Vagina (tissue), 2 donors: Measurements from ENCODE around the gene CTPS2. TPM values are rescaled to one million over a fixed set of nuclear protein-coding genes. Genes with fewer than 3 reads are reported as not detected.
"Not testable (repeated sequence)": the region's sequence is repeated elsewhere in the genome, so short reads cannot be mapped to it uniquely, and the experiment has no call there.

Experiments
- DNase-seq, 2 donors: peaks; one replicate each; pipeline ENCODE4 v3.0.0-alpha.2; 2017; ENCODE audit errors: extremely low spot score in 2 of 2
- H3K27ac ChIP-seq: fragments of 200-600 bp; sonication (generic); one replicate; pipeline ENCODE4 v1.5.1; 2019
- H3K27me3 ChIP-seq: fragments of 200-600 bp; sonication (generic); one replicate; pipeline ENCODE4 v1.5.1; 2019
- H3K36me3 ChIP-seq, 2 donors: fragments of 200-600 bp; sonication (generic); one replicate each; pipeline ENCODE4 v1.5.1; 2017 to 2019
- H3K4me1 ChIP-seq: fragments of 200-600 bp; sonication (generic); one replicate; pipeline ENCODE4 v1.5.1; 2019
- H3K4me3 ChIP-seq, 2 donors: fragments of 200-600 bp; sonication (generic); 1 replicate in 1 of 2; 2 replicates in 1 of 2; pipeline ENCODE4 v1.5.1; 2016 to 2019
- H3K9me3 ChIP-seq: fragments of 200-600 bp; sonication (generic); one replicate; pipeline ENCODE4 v1.5.1; 2019
- POLR2A ChIP-seq, 2 donors: fragments of 450-650 bp; IDR thresholded peaks; one replicate each; pipeline ENCODE4 v1.6.1; 2017; ENCODE audit warnings: antibody characterized with exemption in 2 of 2, mild to moderate bottlenecking in 2 of 2, moderate library complexity in 2 of 2
- POLR2AphosphoS5 ChIP-seq, 2 donors: sonication (generic); formaldehyde crosslinking; IDR thresholded peaks; one replicate each; pipeline ENCODE4 v1.9.0; 2017; ENCODE audit warnings: antibody characterized with exemption in 2 of 2, mild to moderate bottlenecking in 2 of 2, low read depth in 1 of 2; ENCODE audit not compliant: insufficient read depth in 1 of 2
- intact Hi-C: fragments of 100-400 bp; cut with DNase I; formaldehyde crosslinking; loops from one replicate; pipeline ENCODE4 v1.15.1; 2023
- total RNA-seq: library from RNA; depleted of rRNA; stranded (reverse); fragments of >200 nt; gene quantifications from one replicate; pipeline ENCODE4 v1.2.3, GENCODE V29; 2016
- TF ChIP-seq, protein P1 (sequence below), 3 experiments: fragments of 450-650 bp in 2 of 3; fragments of 200-600 bp in 1 of 3; sonication (generic) in 1 of 3; IDR thresholded peaks; one replicate each; pipeline ENCODE4 v1.5.1; 2017 to 2019; ENCODE audit warnings: antibody characterized with exemption in 3 of 3, mild to moderate bottlenecking in 2 of 3, moderate library complexity in 2 of 3

Gene CTPS2, protein sequence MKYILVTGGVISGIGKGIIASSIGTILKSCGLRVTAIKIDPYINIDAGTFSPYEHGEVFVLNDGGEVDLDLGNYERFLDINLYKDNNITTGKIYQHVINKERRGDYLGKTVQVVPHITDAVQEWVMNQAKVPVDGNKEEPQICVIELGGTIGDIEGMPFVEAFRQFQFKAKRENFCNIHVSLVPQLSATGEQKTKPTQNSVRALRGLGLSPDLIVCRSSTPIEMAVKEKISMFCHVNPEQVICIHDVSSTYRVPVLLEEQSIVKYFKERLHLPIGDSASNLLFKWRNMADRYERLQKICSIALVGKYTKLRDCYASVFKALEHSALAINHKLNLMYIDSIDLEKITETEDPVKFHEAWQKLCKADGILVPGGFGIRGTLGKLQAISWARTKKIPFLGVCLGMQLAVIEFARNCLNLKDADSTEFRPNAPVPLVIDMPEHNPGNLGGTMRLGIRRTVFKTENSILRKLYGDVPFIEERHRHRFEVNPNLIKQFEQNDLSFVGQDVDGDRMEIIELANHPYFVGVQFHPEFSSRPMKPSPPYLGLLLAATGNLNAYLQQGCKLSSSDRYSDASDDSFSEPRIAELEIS
- total RNA-seq = 20.4 TPM

- no peak for DNase-seq
- H3K27me3 ChIP-seq = no peaks in the 10 kb centered on the region
- peak in 1 of 2 donors; percentile 33 for TF ChIP-seq POLR2A (IDR thresholded peaks at IDR 0.05)
- TF ChIP-seq, protein P1, sequence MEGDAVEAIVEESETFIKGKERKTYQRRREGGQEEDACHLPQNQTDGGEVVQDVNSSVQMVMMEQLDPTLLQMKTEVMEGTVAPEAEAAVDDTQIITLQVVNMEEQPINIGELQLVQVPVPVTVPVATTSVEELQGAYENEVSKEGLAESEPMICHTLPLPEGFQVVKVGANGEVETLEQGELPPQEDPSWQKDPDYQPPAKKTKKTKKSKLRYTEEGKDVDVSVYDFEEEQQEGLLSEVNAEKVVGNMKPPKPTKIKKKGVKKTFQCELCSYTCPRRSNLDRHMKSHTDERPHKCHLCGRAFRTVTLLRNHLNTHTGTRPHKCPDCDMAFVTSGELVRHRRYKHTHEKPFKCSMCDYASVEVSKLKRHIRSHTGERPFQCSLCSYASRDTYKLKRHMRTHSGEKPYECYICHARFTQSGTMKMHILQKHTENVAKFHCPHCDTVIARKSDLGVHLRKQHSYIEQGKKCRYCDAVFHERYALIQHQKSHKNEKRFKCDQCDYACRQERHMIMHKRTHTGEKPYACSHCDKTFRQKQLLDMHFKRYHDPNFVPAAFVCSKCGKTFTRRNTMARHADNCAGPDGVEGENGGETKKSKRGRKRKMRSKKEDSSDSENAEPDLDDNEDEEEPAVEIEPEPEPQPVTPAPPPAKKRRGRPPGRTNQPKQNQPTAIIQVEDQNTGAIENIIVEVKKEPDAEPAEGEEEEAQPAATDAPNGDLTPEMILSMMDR (IDR thresholded peaks at IDR 0.05) = no peak
- peak in 1 of 2 donors; percentile 68 for TF ChIP-seq POLR2AphosphoS5 (IDR thresholded peaks at IDR 0.05; ENCODE audit: insufficient read depth in 1 of 2, low read depth in 1 of 2)
- intact Hi-C loops = loop anchor here (10.0 kb wide), 1 partner anchor 162 kb away; the partner anchor contains the start of gene RBBP7
- H3K27ac ChIP-seq = peak within 1 kb of the TSS; percentile 89
- H3K4me3 ChIP-seq = peak within 1 kb of the TSS; percentile 49 to 67
- H3K36me3 ChIP-seq = no peaks in the 10 kb centered on the region
- H3K4me1 ChIP-seq = peaks cover 13% of the 10 kb centered on the region
- H3K9me3 ChIP-seq = no peaks in the 10 kb centered on the region
These were observed at the start of gene CTPS2 for GRCh38 chrX:16712548-16713155. CTPS2 (minus strand) TSS chrX:16712669; CDS start chrX:16702902, 9,767 bp downstream.

GRCh38 chrX:16761500-16761899 lies 49.0 kb upstream of the CTPS2 start:
- DNase-seq, H3K27ac ChIP-seq, H3K9me3 ChIP-seq, intact Hi-C loops, H3K4me3 ChIP-seq, H3K27me3 ChIP-seq, H3K4me1 ChIP-seq: not testable (repeated sequence)
- H3K36me3 ChIP-seq = peaks cover 0 to 21% of the 10 kb centered on the region in 2 donors

DNA sequence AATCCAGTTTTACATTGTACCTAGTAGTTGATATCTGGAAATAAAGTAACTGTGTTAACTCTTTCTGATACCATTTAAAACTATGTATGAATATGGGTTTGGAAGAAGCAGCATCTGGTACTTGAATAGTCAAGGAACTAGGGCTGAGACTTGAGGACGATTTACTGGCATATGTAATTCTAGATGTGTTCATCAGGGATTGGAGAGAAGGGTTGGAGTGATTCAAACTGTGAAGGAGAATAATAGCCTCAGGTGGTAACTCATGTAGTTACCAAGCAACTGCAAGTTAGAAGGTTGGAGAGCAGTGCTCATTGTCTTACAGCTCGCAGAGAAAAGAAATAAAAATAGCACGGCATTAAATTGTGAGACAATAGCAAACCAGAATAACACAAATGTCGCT lies 44.3 kb upstream of the CTPS2 start:
- TF ChIP-seq, protein P1 (IDR thresholded peaks at IDR 0.05) = no peak
- no peak for TF ChIP-seq POLR2A (IDR thresholded peaks at IDR 0.05)
- no peak for TF ChIP-seq POLR2AphosphoS5 (IDR thresholded peaks at IDR 0.05; ENCODE audit: insufficient read depth in 1 of 2, low read depth in 1 of 2)
- Histone ChIP-seq H3K4me1 (no peaks in the 10 kb centered on the region), H3K4me3 (no peak overlapping the region), H3K36me3 (peaks cover 0 to 37% of the 10 kb centered on the region in 2 donors), H3K27ac (no peak overlapping the region), H3K27me3 (no peaks in the 10 kb centered on the region), H3K9me3 (no peaks in the 10 kb centered on the region)
- no peak for DNase-seq
- intact Hi-C loops = no loop called here

- DNase-seq = no peak
- Histone ChIP-seq H3K4me3 (no peak overlapping the region), H3K27ac (no peak overlapping the region), H3K27me3 (no peaks in the 10 kb centered on the region), H3K36me3 (peaks cover 0 to 41% of the 10 kb centered on the region in 2 donors), H3K9me3 (no peaks in the 10 kb centered on the region), H3K4me1 (no peaks in the 10 kb centered on the region)
- TF ChIP-seq POLR2A (IDR thresholded peaks at IDR 0.05) = no peak
- no peak for TF ChIP-seq POLR2AphosphoS5 (IDR thresholded peaks at IDR 0.05; ENCODE audit: insufficient read depth in 1 of 2, low read depth in 1 of 2)
- TF ChIP-seq, protein P1 (IDR thresholded peaks at IDR 0.05) = no peak
- intact Hi-C loops = no loop called here
These were observed 41.5 kb upstream of the CTPS2 start for GRCh38 chrX:16754019-16754418.

DNA sequence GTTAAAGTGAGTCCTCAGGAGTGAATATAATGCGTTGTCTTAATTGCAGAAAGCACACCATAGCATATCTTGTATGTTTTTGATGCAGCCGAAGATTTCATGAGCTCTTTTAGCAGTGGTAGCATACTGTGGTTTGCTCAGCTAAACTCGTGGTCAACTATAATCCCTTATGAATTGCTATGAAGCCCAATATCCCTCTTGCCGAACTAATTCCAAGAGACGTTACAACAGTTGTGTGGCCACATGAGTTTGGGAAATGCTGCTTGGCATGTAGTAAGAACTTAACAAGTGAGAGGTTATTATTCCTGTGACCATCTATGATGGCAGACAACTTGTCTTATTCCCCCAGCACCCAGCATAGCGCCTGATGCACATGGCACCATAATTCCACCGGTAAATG lies 37.7 kb upstream of the CTPS2 start:
- peaks cover 0 to 38% of the 10 kb centered on the region in 2 donors for H3K36me3 ChIP-seq
- DNase-seq = no peak
- H3K4me3 ChIP-seq = no peak overlapping the region
- intact Hi-C loops = no loop called here
- H3K4me1 ChIP-seq = no peaks in the 10 kb centered on the region
- no peaks in the 10 kb centered on the region for H3K27me3 ChIP-seq
- no peaks in the 10 kb centered on the region for H3K9me3 ChIP-seq
- no peak overlapping the region for H3K27ac ChIP-seq
- TF ChIP-seq POLR2AphosphoS5 (IDR thresholded peaks at IDR 0.05; ENCODE audit: insufficient read depth in 1 of 2, low read depth in 1 of 2) (no peak), POLR2A (IDR thresholded peaks at IDR 0.05) (no peak)
- TF ChIP-seq, protein P1 (IDR thresholded peaks at IDR 0.05) = no peak
